OCI-LY3 (cell line): Measurements from ENCODE around the gene KCNG1.

ENCODE experiments used
- EZH2phosphoT487 ChIP-seq: fragments of 200-600 bp; shearing (Covaris generic); IDR thresholded peaks from 2 replicates; pipeline ENCODE4 v1.6.1; 2018; ENCODE audit warnings: antibody characterized with exemption, mixed run types, low read depth
- TF ChIP-seq, protein P1 (sequence below): fragments of 200-600, 300-600 bp; sonication (generic); IDR thresholded peaks from 2 replicates; pipeline ENCODE4 v1.5.1; 2014; ENCODE audit warnings: antibody characterized with exemption, low read length, low read depth

DNA sequence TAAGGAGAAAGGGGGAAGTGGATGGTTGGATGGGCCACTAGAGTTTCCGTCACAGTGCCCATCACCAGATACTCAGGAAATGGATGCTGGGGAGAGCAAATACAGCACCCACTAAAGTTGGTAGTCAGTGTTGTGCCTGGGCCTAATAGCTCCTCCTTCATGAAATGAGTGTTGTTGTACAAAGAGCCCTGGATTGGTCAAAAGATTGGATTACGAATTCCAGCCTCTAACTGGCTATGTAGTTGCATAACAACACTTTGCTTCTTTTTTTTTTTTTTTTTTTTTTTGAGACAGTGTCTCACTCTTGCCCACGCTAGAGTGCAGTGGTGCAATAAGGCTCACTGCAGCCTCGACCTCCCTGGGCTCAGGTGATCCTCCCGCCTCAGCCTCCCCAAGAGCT, 27.4 kb downstream of the KCNG1 start:
- TF ChIP-seq, protein P1, sequence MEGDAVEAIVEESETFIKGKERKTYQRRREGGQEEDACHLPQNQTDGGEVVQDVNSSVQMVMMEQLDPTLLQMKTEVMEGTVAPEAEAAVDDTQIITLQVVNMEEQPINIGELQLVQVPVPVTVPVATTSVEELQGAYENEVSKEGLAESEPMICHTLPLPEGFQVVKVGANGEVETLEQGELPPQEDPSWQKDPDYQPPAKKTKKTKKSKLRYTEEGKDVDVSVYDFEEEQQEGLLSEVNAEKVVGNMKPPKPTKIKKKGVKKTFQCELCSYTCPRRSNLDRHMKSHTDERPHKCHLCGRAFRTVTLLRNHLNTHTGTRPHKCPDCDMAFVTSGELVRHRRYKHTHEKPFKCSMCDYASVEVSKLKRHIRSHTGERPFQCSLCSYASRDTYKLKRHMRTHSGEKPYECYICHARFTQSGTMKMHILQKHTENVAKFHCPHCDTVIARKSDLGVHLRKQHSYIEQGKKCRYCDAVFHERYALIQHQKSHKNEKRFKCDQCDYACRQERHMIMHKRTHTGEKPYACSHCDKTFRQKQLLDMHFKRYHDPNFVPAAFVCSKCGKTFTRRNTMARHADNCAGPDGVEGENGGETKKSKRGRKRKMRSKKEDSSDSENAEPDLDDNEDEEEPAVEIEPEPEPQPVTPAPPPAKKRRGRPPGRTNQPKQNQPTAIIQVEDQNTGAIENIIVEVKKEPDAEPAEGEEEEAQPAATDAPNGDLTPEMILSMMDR, result no peak
- no peak for TF ChIP-seq EZH2phosphoT487
